Gastroesophageal sphincter (tissue), 3 donors: ENCODE results near the gene DPH6.
"Not testable (repeated sequence)": the region's sequence is repeated elsewhere in the genome, so short reads cannot be mapped to it uniquely, and the experiment has no call there.

Experiments
- EP300 ChIP-seq: sonication (generic); formaldehyde crosslinking; IDR thresholded peaks from one replicate; pipeline ENCODE4 v1.6.1; 2017; ENCODE audit warnings: antibody characterized with exemption, mild to moderate bottlenecking
- POLR2A ChIP-seq, 2 donors: fragments of 450-650 bp; IDR thresholded peaks; one replicate each; pipeline ENCODE4 v1.6.1; 2017; ENCODE audit warnings: antibody characterized with exemption in 2 of 2, mild to moderate bottlenecking in 2 of 2, moderate library complexity in 1 of 2
- POLR2AphosphoS5 ChIP-seq: sonication (generic); formaldehyde crosslinking; IDR thresholded peaks from one replicate; pipeline ENCODE4 v1.6.1; 2017; ENCODE audit warnings: antibody characterized with exemption
- TF ChIP-seq, protein P1 (sequence below), 4 experiments: fragments of 200-600 bp in 2 of 4; fragments of 450-650 bp in 2 of 4; sonication (generic) in 1 of 4; IDR thresholded peaks; one replicate each; pipeline ENCODE4 v1.5.1; 2017 to 2019; ENCODE audit warnings: antibody characterized with exemption in 4 of 4, mild to moderate bottlenecking in 2 of 4, moderate library complexity in 2 of 4

DNA sequence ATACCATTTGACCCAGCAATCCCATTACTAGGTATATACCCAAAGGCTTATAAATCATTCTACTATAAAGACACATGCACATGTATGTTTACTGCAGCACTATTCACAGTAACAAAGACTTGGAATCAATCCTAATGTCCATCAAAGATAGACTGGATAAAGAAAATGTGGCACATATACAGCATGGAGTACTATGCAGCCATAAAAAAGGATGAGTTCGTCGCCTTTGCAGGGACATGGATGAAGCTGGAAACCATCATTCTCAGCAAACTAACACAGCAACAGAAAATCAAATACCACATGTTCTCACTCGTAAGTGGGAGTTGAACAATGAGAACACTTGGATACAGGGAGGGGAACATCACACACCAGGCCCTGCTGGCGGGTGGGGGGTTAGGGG is 104.7 kb downstream of the DPH6 start:
- TF ChIP-seq, protein P1, sequence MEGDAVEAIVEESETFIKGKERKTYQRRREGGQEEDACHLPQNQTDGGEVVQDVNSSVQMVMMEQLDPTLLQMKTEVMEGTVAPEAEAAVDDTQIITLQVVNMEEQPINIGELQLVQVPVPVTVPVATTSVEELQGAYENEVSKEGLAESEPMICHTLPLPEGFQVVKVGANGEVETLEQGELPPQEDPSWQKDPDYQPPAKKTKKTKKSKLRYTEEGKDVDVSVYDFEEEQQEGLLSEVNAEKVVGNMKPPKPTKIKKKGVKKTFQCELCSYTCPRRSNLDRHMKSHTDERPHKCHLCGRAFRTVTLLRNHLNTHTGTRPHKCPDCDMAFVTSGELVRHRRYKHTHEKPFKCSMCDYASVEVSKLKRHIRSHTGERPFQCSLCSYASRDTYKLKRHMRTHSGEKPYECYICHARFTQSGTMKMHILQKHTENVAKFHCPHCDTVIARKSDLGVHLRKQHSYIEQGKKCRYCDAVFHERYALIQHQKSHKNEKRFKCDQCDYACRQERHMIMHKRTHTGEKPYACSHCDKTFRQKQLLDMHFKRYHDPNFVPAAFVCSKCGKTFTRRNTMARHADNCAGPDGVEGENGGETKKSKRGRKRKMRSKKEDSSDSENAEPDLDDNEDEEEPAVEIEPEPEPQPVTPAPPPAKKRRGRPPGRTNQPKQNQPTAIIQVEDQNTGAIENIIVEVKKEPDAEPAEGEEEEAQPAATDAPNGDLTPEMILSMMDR (IDR thresholded peaks at IDR 0.05) = not testable (repeated sequence)
- not testable (repeated sequence) for TF ChIP-seq POLR2A (IDR thresholded peaks at IDR 0.05); POLR2AphosphoS5; EP300
